T-cell (primary cell): ENCODE results near the gene ANGEL2. TPM values are rescaled to one million over a fixed set of nuclear protein-coding genes. Genes with fewer than 3 reads are reported as not detected.
"Not testable (repeated sequence)": the region's sequence is repeated elsewhere in the genome, so short reads cannot be mapped to it uniquely, and the experiment has no call there.

Experiments used
- ATAC-seq, 4 experiments: fragments of 200-7000 bp in 3 of 4; fragments of 150-1000 bp in 1 of 4; cut with Tn5 transposase; replicated peaks in 1 of 4; 1 replicate in 3 of 4; 2 replicates in 1 of 4; pipeline ENCODE4 v1.10.0; 2021; ENCODE audit warnings: moderate library complexity in 3 of 4, mild to moderate bottlenecking in 2 of 4, moderate number of reproducible peaks in 1 of 4
- CTCF ChIA-PET, 2 donors: fragments of 300-600 bp; sonication (Branson Sonifier 250); formaldehyde crosslinking; loops; one replicate each; lab custom pipeline; 2022; ENCODE audit warnings: antibody characterized with exemption in 2 of 2; lab: Charles Lee
- POLR2A ChIA-PET, 2 donors: fragments of 300-600 bp; sonication (Branson Sonifier 250); formaldehyde crosslinking; loops; one replicate each; lab custom pipeline; 2022; ENCODE audit warnings: antibody characterized with exemption in 2 of 2; lab: Charles Lee
- DNase-seq, 35 experiments: peaks; one replicate each; pipeline versions ENCODE4 v3.0.0 to v3.0.0-alpha.2; 2013 to 2023
- H3K27ac ChIP-seq: one replicate; pipeline ENCODE4 v1.5.1; 2013; ENCODE audit warnings: low read length
- H3K27me3 ChIP-seq, 2 experiments: replicated peaks in 1 of 2; 1 replicate in 1 of 2; 2 replicates in 1 of 2; pipeline versions ENCODE4 v1.6.1 to v1.7.0; 2013; ENCODE audit warnings: low read length in 1 of 2, mixed read lengths in 1 of 2; ENCODE audit not compliant: control insufficient read depth in 2 of 2, insufficient read depth in 2 of 2; ENCODE audit errors: extremely low read depth in 1 of 2
- H3K36me3 ChIP-seq, 2 donors: 1 replicate in 1 of 2; 2 replicates in 1 of 2; pipeline versions ENCODE4 v1.6.1 to v1.7.0; 2013; ENCODE audit warnings: low read length in 1 of 2; ENCODE audit not compliant: control insufficient read depth in 2 of 2, insufficient read depth in 1 of 2; ENCODE audit errors: extremely low read depth in 1 of 2
- H3K4me1 ChIP-seq, 2 experiments: 1 replicate in 1 of 2; 2 replicates in 1 of 2; pipeline versions ENCODE4 v1.6.1 to v1.7.0; 2013; ENCODE audit warnings: low read length in 2 of 2, mixed read lengths in 1 of 2; ENCODE audit not compliant: insufficient read depth in 2 of 2, control insufficient read depth in 1 of 2; ENCODE audit errors: extremely low read depth in 1 of 2
- H3K4me3 ChIP-seq, 2 donors: 1 replicate in 1 of 2; 2 replicates in 1 of 2; pipeline versions ENCODE4 v1.5.1 to v1.7.0; 2013; ENCODE audit warnings: mild to moderate bottlenecking in 2 of 2, low read length in 1 of 2, moderate library complexity in 1 of 2; ENCODE audit not compliant: control insufficient read depth in 1 of 2; ENCODE audit errors: extremely low read depth in 1 of 2
- H3K9me3 ChIP-seq: 2 replicates; pipeline ENCODE4 v1.7.0; 2013
- H3K27ac Mint-ChIP-seq, 2 donors: one replicate each; pipeline ENCODE4 v1.8.0; 2020 to 2021; ENCODE audit warnings: mild to moderate bottlenecking in 2 of 2, mixed read lengths in 2 of 2
- H3K27me3 Mint-ChIP-seq, 2 donors: one replicate each; pipeline ENCODE4 v1.8.0; 2021 to 2022; ENCODE audit warnings: mixed read lengths in 2 of 2
- H3K36me3 Mint-ChIP-seq: one replicate; pipeline ENCODE4 v1.8.0; 2021; ENCODE audit warnings: mixed read lengths
- H3K4me1 Mint-ChIP-seq, 3 donors: one replicate each; pipeline ENCODE4 v1.8.0; 2020 to 2022; ENCODE audit warnings: mixed read lengths in 3 of 3, mild to moderate bottlenecking in 1 of 3
- H3K4me3 Mint-ChIP-seq, 3 donors: one replicate each; pipeline ENCODE4 v1.8.0; 2020 to 2022; ENCODE audit warnings: mild to moderate bottlenecking in 3 of 3, mixed read lengths in 3 of 3, moderate library complexity in 3 of 3
- H3K9me3 Mint-ChIP-seq, 3 donors: one replicate each; pipeline ENCODE4 v1.8.0; 2020 to 2022; ENCODE audit warnings: mixed read lengths in 3 of 3
- WGBS: methylation state at CpG from one replicate; pipeline ENCODE4 v1.1.5; 2013; ENCODE audit warnings: missing lambda C conversion rate; ENCODE audit not compliant: insufficient coverage; 5-methylcytosine and 5-hydroxymethylcytosine counted together
- total RNA-seq, 35 experiments: library from RNA in 6 of 35; stranded (reverse) in 6 of 35; fragments of 120-200 nt in 1 of 35; gene quantifications; one replicate each; pipeline versions ENCODE4 v1.2.1 to v1.2.4 and lab custom pipeline; 2013 to 2026

ANGEL2 gene
- total RNA-seq, 5 donors from 2014 or later (not counting 1 experiment from before 2014, with no cell fraction given) = 58.2 to 73.8 (median 67.1) TPM

- H3K27ac ChIP-seq = no peak overlapping the region
- POLR2A ChIA-PET = no interaction called here
These were observed 12.4 kb downstream of the ANGEL2 start for GRCh38 chr1:213003256-213003655.

GRCh38 chr1:212994926-212995325, 20.7 kb downstream of the ANGEL2 start:
- peaks cover 26% of the 10 kb centered on the region for H3K36me3 Mint-ChIP-seq
- no peaks in the 10 kb centered on the region for H3K9me3 Mint-ChIP-seq
- no peak overlapping the region for H3K27ac Mint-ChIP-seq
- WGBS = no CpG with 5 or more reads among the region's 3 CpGs
- DNase-seq = no peak
- CTCF ChIA-PET = interaction anchor here (0.7 to 1.9 kb wide), 14 partner anchors 8 to 539 kb away, joined by 3 to 16 read pairs (median 4); no protein-coding TSS in a partner anchor
- POLR2A ChIA-PET = no interaction called here
- Histone ChIP-seq H3K4me1 (no peaks in the 10 kb centered on the region), H3K36me3 (peaks cover 3 to 34% of the 10 kb centered on the region in 2 donors), H3K9me3 (no peaks in the 10 kb centered on the region), H3K27me3 (no peaks in the 10 kb centered on the region), H3K27ac (no peak overlapping the region), H3K4me3 (no peak overlapping the region)
- ATAC-seq = no peak
- H3K4me1 Mint-ChIP-seq = peaks cover 3 to 9% (median 4%) of the 10 kb centered on the region in 3 donors
- H3K27me3 Mint-ChIP-seq = no peaks in the 10 kb centered on the region
- no peak overlapping the region for H3K4me3 Mint-ChIP-seq

More at GRCh38 chr1:213003256-213003655, 12.4 kb downstream of the ANGEL2 start:
- Mint-ChIP-seq H3K9me3 (no peaks in the 10 kb centered on the region), H3K4me1 (peaks cover 0 to 5% (median 5%) of the 10 kb centered on the region in 3 donors), H3K36me3 (peaks cover 38% of the 10 kb centered on the region), H3K27ac (peak overlapping the region in 1 of 2 donors; percentile 23), H3K27me3 (no peaks in the 10 kb centered on the region), H3K4me3 (no peak overlapping the region)
- H3K4me1 ChIP-seq = no peaks in the 10 kb centered on the region
- no peaks in the 10 kb centered on the region for H3K27me3 ChIP-seq
- H3K4me3 ChIP-seq = no peak overlapping the region
- ATAC-seq = no peak
- no CpG with 5 or more reads among the region's 3 CpGs for WGBS
- peaks cover 3 to 31% of the 10 kb centered on the region in 2 donors for H3K36me3 ChIP-seq
- no peaks in the 10 kb centered on the region for H3K9me3 ChIP-seq
- CTCF ChIA-PET = interaction anchor here (1.3 to 1.4 kb wide), 2 partner anchors 9 kb away, joined by 4 to 5 read pairs; no protein-coding TSS in a partner anchor
- DNase-seq = no peak

GRCh38 chr1:212993960-212994359, 21.7 kb downstream of the ANGEL2 start:
- H3K36me3 Mint-ChIP-seq = peaks cover 21% of the 10 kb centered on the region
- H3K9me3 ChIP-seq, POLR2A ChIA-PET: not testable (repeated sequence)

GRCh38 chr1:212990276-212990675, 25.4 kb downstream of the ANGEL2 start:
- Mint-ChIP-seq H3K27ac (peak overlapping the region in 1 of 2 donors; percentile 71), H3K36me3 (peaks cover 9% of the 10 kb centered on the region), H3K4me3 (no peak overlapping the region), H3K9me3 (no peaks in the 10 kb centered on the region), H3K4me1 (peaks cover 5 to 8% (median 6%) of the 10 kb centered on the region in 3 donors), H3K27me3 (no peaks in the 10 kb centered on the region)
- DNase-seq = no peak
- Histone ChIP-seq H3K4me3 (no peak overlapping the region), H3K4me1 (no peaks in the 10 kb centered on the region), H3K36me3 (peaks cover 0 to 26% of the 10 kb centered on the region in 2 donors), H3K27ac (no peak overlapping the region), H3K27me3 (no peaks in the 10 kb centered on the region), H3K9me3 (no peaks in the 10 kb centered on the region)
- POLR2A ChIA-PET = interaction anchor here in 1 of 2 donors (0.6 kb wide), 2 partner anchors 10 to 56 kb away, joined by 4 read pairs; no protein-coding TSS in a partner anchor
- ATAC-seq = no peak
- no CpG with 5 or more reads among the region's 1 CpG for WGBS
- CTCF ChIA-PET = interaction anchor here (0.6 kb wide), 3 partner anchors 221 to 1649 kb away, joined by 3 to 6 read pairs (median 3); no protein-coding TSS in a partner anchor

More at GRCh38 chr1:212993960-212994359, 21.7 kb downstream of the ANGEL2 start:
- DNase-seq, H3K27ac ChIP-seq, ATAC-seq, H3K27me3 Mint-ChIP-seq, H3K4me1 ChIP-seq, H3K4me3 ChIP-seq, H3K27ac Mint-ChIP-seq, H3K9me3 Mint-ChIP-seq, H3K27me3 ChIP-seq, H3K4me3 Mint-ChIP-seq: not testable (repeated sequence)
- peaks cover 3 to 40% of the 10 kb centered on the region in 2 donors for H3K36me3 ChIP-seq
- CTCF ChIA-PET = interaction anchor here (0.6 to 1.9 kb wide), 8 partner anchors 9 to 517 kb away, joined by 4 to 16 read pairs (median 6); no protein-coding TSS in a partner anchor
- WGBS = 90% methylated on average over 3 of the region's 8 CpGs
- H3K4me1 Mint-ChIP-seq = peaks cover 6 to 13% (median 9%) of the 10 kb centered on the region in 3 donors

- Mint-ChIP-seq H3K4me1 (peaks cover 5 to 7% (median 6%) of the 10 kb centered on the region in 3 donors), H3K27ac (no peak overlapping the region), H3K36me3 (peaks cover 6% of the 10 kb centered on the region), H3K9me3 (no peaks in the 10 kb centered on the region), H3K27me3 (no peaks in the 10 kb centered on the region), H3K4me3 (no peak overlapping the region)
- Histone ChIP-seq H3K27me3 (no peaks in the 10 kb centered on the region), H3K27ac (no peak overlapping the region), H3K36me3 (peaks cover 0 to 16% of the 10 kb centered on the region in 2 donors), H3K9me3 (no peaks in the 10 kb centered on the region), H3K4me1 (no peaks in the 10 kb centered on the region), H3K4me3 (no peak overlapping the region)
- DNase-seq (no peak), ATAC-seq (no peak)
- ChIA-PET POLR2A (interaction anchor here in 1 of 2 donors (0.5 kb wide), 1 partner anchor 1664 kb away, joined by 3 read pairs; no protein-coding TSS in a partner anchor), CTCF (no interaction called here)
- 73% methylated on average over 3 of the region's 6 CpGs for WGBS
These were observed 27.9 kb downstream of the ANGEL2 start for GRCh38 chr1:212987702-212988322.

GRCh38 chr1:212986551-212986950, 29.1 kb downstream of the ANGEL2 start:
- Histone ChIP-seq H3K4me3 (no peak overlapping the region), H3K9me3 (no peaks in the 10 kb centered on the region), H3K36me3 (peaks cover 0 to 8% of the 10 kb centered on the region in 2 donors), H3K4me1 (peaks cover 0 to under 1% of the 10 kb centered on the region in 2 experiments), H3K27me3 (no peaks in the 10 kb centered on the region), H3K27ac (no peak overlapping the region)
- Mint-ChIP-seq H3K9me3 (no peaks in the 10 kb centered on the region), H3K4me1 (peaks cover 5 to 11% (median 10%) of the 10 kb centered on the region in 3 donors), H3K36me3 (no peaks in the 10 kb centered on the region), H3K4me3 (no peak overlapping the region), H3K27me3 (no peaks in the 10 kb centered on the region), H3K27ac (no peak overlapping the region)
- ATAC-seq = no peak
- ChIA-PET POLR2A (interaction anchor here in 1 of 2 donors (0.6 kb wide), 1 partner anchor 318 kb away, joined by 4 read pairs; no protein-coding TSS in a partner anchor), CTCF (no interaction called here)
- WGBS = 100% methylated on average over 1 of the region's 2 CpGs
- DNase-seq = no peak
